ENCODE data around the gene CCDC148.

- TF ChIP-seq, protein P1, sequence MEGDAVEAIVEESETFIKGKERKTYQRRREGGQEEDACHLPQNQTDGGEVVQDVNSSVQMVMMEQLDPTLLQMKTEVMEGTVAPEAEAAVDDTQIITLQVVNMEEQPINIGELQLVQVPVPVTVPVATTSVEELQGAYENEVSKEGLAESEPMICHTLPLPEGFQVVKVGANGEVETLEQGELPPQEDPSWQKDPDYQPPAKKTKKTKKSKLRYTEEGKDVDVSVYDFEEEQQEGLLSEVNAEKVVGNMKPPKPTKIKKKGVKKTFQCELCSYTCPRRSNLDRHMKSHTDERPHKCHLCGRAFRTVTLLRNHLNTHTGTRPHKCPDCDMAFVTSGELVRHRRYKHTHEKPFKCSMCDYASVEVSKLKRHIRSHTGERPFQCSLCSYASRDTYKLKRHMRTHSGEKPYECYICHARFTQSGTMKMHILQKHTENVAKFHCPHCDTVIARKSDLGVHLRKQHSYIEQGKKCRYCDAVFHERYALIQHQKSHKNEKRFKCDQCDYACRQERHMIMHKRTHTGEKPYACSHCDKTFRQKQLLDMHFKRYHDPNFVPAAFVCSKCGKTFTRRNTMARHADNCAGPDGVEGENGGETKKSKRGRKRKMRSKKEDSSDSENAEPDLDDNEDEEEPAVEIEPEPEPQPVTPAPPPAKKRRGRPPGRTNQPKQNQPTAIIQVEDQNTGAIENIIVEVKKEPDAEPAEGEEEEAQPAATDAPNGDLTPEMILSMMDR (IDR thresholded peaks at IDR 0.05) = no peak
- TF ChIP-seq POLR2A (IDR thresholded peaks at IDR 0.05) = no peak
Measured at GRCh38 chr2:158125756-158126498, 330.6 kb downstream of the CCDC148 start.
